Astrocyte of the spinal cord (primary cell): ENCODE data around the gene CTTNBP2.

Experiments
- DNase-seq: peaks from one replicate; pipeline ENCODE4 v3.0.0; 2011; ENCODE audit warnings: low read depth, low spot score
- H3K4me3 ChIP-seq: 2 replicates; pipeline ENCODE4 v1.5.1; 2011; ENCODE audit warnings: low read depth, mild to moderate bottlenecking, low read length, moderate library complexity
- in situ Hi-C: cut with HindIII; loops from 2 replicates; pipeline ENCODE4 v1.10.0; 2017; ENCODE audit warnings: low sequenced_read_pairs
- TF ChIP-seq, protein P1 (sequence below): IDR thresholded peaks from 2 replicates; pipeline ENCODE4 v1.5.1; 2012; ENCODE audit warnings: low read depth, mild to moderate bottlenecking, low read length, inconsistent platforms

CTTNBP2 gene

GRCh38 chr7:117859246-117859812, 13.9 kb downstream of the CTTNBP2 start:
- peak; percentile 20 for DNase-seq
- in situ Hi-C loops = no loop called here
- TF ChIP-seq, protein P1, sequence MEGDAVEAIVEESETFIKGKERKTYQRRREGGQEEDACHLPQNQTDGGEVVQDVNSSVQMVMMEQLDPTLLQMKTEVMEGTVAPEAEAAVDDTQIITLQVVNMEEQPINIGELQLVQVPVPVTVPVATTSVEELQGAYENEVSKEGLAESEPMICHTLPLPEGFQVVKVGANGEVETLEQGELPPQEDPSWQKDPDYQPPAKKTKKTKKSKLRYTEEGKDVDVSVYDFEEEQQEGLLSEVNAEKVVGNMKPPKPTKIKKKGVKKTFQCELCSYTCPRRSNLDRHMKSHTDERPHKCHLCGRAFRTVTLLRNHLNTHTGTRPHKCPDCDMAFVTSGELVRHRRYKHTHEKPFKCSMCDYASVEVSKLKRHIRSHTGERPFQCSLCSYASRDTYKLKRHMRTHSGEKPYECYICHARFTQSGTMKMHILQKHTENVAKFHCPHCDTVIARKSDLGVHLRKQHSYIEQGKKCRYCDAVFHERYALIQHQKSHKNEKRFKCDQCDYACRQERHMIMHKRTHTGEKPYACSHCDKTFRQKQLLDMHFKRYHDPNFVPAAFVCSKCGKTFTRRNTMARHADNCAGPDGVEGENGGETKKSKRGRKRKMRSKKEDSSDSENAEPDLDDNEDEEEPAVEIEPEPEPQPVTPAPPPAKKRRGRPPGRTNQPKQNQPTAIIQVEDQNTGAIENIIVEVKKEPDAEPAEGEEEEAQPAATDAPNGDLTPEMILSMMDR = no peak
- H3K4me3 ChIP-seq = no peak overlapping the region

DNA sequence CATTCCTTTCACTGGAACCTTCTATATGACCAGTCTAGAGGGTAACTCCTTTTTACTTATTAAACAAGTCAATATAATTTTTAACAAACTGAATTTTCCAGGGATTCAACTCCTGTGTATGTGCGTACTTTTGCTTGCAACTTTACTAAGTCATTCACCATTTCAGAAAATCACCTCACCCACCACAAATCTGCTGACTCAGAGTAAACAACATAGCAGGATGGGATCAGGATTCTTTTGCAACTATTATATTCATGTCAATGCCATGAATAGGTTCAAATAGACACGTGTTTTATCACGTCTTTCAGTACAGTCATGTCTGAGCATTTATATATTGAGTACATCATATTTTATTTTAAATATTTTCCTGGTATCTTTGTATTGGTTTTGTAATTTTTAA, 14.5 kb downstream of the CTTNBP2 start:
- DNase-seq = no peak
- in situ Hi-C loops = no loop called here
- TF ChIP-seq, protein P1 = no peak

GRCh38 chr7:117857718-117858117, 15.5 kb downstream of the CTTNBP2 start:
- H3K4me3 ChIP-seq = no peak overlapping the region
- TF ChIP-seq, protein P1 = no peak
- in situ Hi-C loops = no loop called here
- DNase-seq = no peak

More for the DNA sequence above, 14.5 kb downstream of the CTTNBP2 start:
- H3K4me3 ChIP-seq = no peak overlapping the region

DNA sequence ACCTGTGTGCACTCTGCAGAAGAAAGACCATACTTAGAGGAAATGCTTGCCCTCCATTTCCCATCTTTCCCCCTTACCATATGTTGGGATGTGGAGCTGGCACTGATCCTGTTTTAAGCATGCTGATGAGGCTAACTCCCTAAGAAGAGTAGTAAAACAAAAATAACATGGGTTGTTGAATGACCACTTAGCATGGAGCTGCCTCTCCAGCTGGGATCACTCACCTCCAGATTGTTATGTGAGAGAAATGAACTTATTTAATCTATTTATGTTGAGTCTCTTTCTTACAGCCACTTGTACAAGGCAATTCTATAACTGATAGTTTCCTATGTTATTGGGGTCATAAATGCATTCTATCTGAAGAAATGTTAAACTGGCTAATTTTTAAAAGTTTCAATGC, 17.0 kb downstream of the CTTNBP2 start:
- in situ Hi-C loops = no loop called here
- no peak for DNase-seq
- no peak overlapping the region for H3K4me3 ChIP-seq
- TF ChIP-seq, protein P1 = no peak

DNA sequence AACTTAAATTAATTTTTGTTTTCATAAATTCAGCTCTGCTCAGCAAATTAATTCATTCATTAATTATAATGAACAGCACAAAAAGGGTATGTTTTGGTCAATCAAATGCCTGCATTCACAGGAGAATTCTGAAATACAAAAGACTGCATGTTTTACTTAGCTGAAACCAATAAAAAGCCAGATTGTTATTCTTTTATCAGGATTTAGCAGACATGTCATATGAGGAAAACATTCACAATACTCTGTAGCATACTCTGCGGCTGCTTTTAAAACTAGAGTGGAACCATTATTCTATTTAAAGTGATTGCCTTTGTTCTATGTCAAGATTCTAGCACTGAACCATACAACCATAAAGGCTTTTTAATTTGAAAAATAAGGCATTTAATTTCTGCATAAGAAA, 19.1 kb downstream of the CTTNBP2 start:
- no peak overlapping the region for H3K4me3 ChIP-seq
- TF ChIP-seq, protein P1 = no peak
- in situ Hi-C loops = no loop called here
- DNase-seq = no peak

DNA sequence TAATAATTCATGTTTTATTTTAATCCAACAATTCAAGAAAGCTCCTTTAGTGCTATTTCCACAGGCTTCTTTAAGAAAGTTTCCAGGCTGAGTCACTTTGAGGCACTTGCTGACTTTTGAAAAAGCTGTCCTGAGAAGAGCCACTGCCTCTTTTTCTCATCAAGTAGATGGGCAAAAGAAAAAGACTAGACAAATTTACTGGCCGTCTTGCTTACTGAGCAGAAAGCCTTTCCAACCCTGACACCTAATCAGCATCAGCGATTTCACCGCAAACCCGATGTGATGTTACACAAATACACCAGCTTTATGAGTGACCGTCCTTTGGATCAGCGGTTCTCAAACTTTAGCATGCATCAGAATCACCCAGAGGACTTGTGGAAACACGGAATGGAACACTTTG, 24.3 kb downstream of the CTTNBP2 start:
- in situ Hi-C loops = no loop called here
- no peak for DNase-seq
- H3K4me3 ChIP-seq = no peak overlapping the region
- TF ChIP-seq, protein P1 = no peak

- in situ Hi-C loops = no loop called here
- TF ChIP-seq, protein P1 = no peak
- no peak for DNase-seq
- no peak overlapping the region for H3K4me3 ChIP-seq
These were observed 28.6 kb downstream of the CTTNBP2 start for GRCh38 chr7:117844678-117845077.
